ENCODE data around the gene FBXL22. TPM values are rescaled to one million over a fixed set of nuclear protein-coding genes. Genes with fewer than 3 reads are reported as not detected.

FBXL22 gene, protein sequence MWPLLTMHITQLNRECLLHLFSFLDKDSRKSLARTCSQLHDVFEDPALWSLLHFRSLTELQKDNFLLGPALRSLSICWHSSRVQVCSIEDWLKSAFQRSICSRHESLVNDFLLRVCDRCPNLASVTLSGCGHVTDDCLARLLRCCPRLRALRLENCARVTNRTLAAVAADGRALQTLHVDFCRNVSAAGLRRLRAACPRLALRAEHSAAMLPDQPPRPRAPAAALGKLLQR
- 1 to 10 TPM in 1 of 2 experiments, under 1 TPM in 1; 0.77 to 1.1 TPM for total RNA-seq

DNA sequence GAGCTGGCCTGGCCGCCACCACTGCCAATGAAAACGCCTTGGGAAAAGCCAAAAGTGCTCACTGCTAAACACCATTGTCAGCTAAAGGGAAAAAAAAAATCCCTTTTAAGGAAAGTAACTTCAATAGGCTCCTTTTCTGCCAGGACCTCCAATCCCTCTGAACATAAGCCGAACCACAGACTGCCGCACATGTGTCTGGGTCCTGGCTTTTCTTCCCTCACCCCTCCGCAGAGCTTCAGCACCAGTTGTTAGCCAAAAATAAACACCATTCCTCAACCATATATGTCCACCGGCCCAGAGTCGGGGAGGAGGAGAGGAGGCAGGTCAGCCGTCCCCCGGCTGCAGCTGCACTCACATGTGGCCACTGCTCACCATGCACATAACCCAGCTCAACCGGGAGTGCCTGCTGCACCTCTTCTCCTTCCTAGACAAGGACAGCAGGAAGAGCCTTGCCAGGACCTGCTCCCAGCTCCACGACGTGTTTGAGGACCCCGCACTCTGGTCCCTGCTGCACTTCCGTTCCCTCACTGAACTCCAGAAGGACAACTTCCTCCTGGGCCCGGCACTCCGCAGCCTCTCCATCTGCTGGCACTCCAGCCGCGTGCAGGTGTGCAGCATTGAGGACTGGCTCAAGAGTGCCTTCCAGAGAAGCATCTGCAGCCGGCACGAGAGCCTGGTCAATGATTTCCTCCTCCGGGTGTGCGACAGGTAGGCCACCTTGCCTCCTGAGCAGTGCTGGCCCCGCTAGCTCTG lies at the start of gene FBXL22:
FBXL22 (plus strand) TSS at position 350 of the 753 bp plus-strand sequence; CDS start at position 356, 6 bp downstream.

Other genes starting within 250 kb of the FBXL22 start
- gene CA12, start 215.5 kb upstream of the FBXL22 start, total RNA-seq = not detected
- gene USP3, start 92.8 kb upstream of the FBXL22 start, total RNA-seq = 10 to 100 TPM; 68.7 to 72.9 TPM
- gene HERC1, start 236.6 kb downstream of the FBXL22 start, total RNA-seq = 10 to 100 TPM; 79.5 to 80.2 TPM